GM13976 (cell line): ENCODE data around the gene ANKRD11.
"Not testable (repeated sequence)": the region's sequence is repeated elsewhere in the genome, so short reads cannot be mapped to it uniquely, and the experiment has no call there.

ENCODE experiments used
- DNase-seq: peaks from one replicate; pipeline ENCODE4 v3.0.0; 2012; ENCODE audit warnings: low spot score
- in situ Hi-C: fragments of 300-500 bp; cut with MboI; formaldehyde crosslinking; loops from one replicate; pipeline ENCODE4 v1.12.0; 2022; ENCODE audit warnings: low sequenced_read_pairs, mixed read lengths, inconsistent platforms; ENCODE audit not compliant: unreplicated experiment
- TF ChIP-seq, protein P1 (sequence below): IDR thresholded peaks from 2 replicates; pipeline ENCODE4 v1.5.1; 2012; ENCODE audit warnings: borderline replicate concordance, mild to moderate bottlenecking; ENCODE audit not compliant: insufficient read depth; ENCODE audit errors: extremely low read depth, missing control alignments, control extremely low read depth

Gene ANKRD11

DNA sequence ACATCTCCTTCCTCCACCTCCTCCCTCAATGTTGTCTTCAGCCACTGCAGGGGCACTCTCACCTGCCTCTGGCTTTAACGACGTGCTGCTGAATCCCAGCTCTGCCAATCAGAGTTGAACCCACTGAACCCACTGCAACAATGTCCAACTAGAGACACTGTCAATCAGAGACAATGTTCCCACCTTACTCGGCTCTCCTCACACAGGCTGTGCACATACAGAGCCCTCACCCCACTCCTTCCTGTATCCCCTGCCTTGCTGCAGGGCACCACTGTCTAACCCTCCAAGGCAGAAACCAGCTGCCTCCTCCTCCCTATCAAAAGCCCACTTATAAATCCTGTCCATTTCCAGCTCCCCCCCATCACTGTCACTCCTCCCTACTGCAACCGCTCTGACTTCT is 58.7 kb downstream of the ANKRD11 start:
- DNase-seq, result no peak
- in situ Hi-C loops, result no loop called here
- TF ChIP-seq, protein P1, sequence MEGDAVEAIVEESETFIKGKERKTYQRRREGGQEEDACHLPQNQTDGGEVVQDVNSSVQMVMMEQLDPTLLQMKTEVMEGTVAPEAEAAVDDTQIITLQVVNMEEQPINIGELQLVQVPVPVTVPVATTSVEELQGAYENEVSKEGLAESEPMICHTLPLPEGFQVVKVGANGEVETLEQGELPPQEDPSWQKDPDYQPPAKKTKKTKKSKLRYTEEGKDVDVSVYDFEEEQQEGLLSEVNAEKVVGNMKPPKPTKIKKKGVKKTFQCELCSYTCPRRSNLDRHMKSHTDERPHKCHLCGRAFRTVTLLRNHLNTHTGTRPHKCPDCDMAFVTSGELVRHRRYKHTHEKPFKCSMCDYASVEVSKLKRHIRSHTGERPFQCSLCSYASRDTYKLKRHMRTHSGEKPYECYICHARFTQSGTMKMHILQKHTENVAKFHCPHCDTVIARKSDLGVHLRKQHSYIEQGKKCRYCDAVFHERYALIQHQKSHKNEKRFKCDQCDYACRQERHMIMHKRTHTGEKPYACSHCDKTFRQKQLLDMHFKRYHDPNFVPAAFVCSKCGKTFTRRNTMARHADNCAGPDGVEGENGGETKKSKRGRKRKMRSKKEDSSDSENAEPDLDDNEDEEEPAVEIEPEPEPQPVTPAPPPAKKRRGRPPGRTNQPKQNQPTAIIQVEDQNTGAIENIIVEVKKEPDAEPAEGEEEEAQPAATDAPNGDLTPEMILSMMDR, result no peak

DNA sequence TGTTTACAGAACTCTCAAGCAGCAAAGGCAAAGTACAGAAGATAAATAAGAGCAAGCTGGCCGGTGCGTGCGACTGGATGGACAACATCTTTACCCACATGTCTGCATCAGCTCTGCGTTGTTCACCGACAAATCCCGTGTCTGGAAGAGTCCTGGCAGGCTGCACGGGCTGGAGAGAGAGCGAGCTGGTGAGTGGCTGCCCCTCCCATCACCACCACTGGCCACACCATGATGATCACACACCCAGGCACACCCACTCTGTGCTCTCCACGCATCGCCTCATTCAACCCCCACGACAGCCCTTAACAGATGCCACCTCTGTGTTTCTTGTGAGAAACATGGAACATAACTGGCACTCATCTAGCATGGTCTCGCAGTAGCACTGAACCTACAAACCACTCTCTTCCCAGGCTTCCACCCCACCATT is 59.2 kb downstream of the ANKRD11 start:
- in situ Hi-C loops, result no loop called here
- TF ChIP-seq, protein P1, result no peak
- no peak for DNase-seq

DNA sequence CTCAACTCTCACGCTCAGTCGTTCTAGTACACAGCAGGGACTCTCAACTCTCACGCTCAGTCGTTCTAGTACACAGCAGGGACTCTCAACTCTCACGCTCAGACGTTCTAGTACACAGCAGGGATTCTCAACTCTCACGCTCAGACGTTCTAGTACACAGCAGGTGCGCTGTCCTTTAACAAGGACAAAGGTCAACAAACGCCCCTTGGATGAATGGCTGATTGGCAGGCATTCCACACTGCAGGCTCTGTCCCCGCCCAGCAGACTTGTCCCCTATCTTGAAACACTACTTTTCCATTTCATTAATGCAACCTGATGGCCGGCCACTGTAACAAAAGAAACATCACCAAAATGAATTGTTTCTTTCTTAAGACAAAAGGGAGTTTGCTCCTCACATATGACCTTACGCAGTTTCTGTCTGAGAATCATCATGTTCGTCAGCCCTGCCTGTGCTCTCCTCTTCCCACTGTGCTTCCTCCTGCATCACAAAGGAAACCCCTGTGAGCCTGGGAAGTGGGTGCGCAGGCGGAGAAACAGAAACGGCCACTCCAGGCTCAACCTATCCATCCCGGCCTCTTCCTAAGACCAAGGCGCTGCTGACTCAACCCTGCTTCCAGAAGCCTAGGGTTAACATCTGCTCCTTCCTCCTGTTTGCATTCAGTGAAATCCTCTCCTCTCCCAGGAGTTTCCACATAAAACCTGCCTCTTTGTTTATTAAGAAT is 59.8 kb downstream of the ANKRD11 start:
- DNase-seq, result no peak
- TF ChIP-seq, protein P1, result no peak
- in situ Hi-C loops, result no loop called here

DNA sequence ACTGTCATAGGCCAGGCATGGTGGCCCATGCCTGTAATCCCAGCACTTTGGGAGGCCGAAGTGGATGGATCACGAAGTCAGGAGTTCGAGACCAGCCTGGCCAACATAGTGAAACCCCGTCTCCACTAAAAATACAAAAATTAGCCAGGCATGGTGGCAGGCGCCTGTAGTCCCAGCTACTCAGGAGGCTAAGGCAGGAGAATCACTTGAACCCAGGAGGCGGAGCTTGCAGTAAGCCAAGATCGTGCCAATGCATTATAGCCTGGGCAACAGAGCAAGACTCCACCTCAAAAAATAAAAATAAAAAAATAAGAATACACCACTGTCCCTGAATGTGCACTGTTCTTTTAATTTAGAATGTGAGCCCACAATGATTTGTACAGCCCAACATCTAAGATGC is 61.8 kb downstream of the ANKRD11 start:
- DNase-seq, result not testable (repeated sequence)
- in situ Hi-C loops, result loop anchor here (10.0 kb wide), 1 partner anchor 56 kb away; no protein-coding TSS in a partner anchor

DNA sequence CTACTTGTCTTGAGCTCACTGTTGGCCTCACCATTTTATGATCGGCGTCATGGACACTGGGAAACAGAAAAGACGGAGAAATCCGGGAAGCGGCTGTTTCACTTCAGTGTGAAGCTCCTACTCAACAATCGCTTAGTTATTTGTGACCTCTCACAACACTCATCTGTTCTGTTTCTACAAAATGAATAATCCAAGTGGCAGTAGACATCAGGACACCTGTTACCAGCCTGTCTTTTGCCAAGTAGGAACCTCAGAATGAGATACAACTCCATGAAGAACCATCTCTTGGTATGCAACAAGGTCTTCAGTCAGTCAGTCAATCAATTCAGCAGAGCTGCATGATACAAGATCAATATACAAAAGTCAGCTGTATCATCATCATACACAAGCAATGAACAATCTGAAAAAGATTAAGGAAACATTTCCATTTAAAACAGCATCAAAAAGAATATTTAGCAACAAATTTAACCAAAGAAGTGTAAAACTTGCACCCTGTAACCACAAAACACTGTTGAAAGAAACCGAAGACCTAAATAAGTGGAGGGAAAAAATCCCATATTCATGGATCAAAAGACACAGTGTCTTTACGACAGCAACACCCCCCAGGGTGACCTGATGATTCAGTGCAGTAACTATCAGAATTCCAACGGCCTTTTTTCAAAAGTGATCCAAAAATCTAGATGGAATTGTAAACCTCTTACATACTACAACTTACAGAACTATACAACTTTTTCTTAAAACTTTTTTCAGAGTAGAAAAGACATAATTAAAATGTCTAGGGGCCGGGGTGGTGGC is 63.4 kb downstream of the ANKRD11 start:
- in situ Hi-C loops, result loop anchor here (10.0 kb wide), 1 partner anchor 58 kb away; no protein-coding TSS in a partner anchor
- TF ChIP-seq, protein P1, result no peak
- DNase-seq, result no peak

DNA sequence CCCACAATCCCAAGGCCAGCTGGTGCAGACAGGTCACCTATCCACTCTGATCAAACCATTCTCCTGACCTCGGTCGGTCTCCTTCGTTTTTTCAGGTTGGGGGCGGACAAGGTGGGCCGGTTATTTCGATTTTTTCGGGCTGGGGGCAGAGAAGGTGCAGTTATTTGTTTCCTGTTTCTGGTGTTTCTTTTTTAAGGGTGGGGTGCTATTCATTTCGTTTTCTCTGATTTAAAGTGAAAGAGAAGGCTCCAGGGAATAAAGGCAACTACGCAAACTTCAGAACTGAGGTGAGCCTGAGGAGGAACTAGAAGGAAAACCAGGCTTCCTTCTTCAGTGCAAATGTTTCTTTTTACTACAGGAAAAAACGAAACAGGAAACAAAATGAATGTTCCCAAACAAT is 64.8 kb downstream of the ANKRD11 start:
- TF ChIP-seq, protein P1, result no peak
- in situ Hi-C loops, result loop anchor here (10.0 kb wide), 1 partner anchor 59 kb away; no protein-coding TSS in a partner anchor

DNA sequence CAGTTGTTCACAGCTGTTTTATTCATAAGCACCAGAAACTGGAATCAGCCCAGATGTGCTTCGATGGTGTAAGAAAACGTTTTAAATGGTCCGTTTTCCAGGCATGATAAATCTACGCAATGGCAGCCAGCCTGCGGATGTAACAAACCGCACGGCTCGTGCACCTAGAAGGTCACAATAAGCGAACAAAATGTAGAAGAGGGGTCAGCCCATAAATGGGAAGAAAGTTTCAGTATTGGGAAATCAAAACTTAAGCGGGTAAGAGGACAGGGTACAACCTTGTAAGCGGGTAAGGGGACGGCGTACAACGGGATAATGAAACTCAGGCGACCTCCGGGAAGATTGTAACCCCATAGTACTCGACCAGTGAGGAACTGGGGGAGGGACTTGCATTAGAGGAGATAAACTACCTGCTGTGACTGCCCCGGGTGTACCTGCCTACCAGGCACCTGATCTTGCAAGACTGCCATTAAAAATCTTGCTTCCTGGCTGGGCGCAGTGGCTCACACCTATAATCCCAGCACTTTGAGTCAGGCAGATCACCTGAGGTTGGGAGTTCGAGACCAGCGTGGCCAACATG is 66.6 kb downstream of the ANKRD11 start:
- TF ChIP-seq, protein P1, result no peak
- DNase-seq, result no peak
- in situ Hi-C loops, result loop anchor here (10.0 kb wide), 1 partner anchor 61 kb away; no protein-coding TSS in a partner anchor

More for the DNA sequence above, 64.8 kb downstream of the ANKRD11 start:
- no peak for DNase-seq
